HepG2 (cell line): ENCODE data around the gene C16orf90. TPM values are rescaled to one million over a fixed set of nuclear protein-coding genes. Genes with fewer than 3 reads are reported as not detected.

ENCODE experiments used
- ATF4 ChIP-seq, 2 experiments: fragments of 450-650 bp in 1 of 2; sonication (generic) in 1 of 2; formaldehyde crosslinking; IDR thresholded peaks; 2 replicates each; pipeline versions ENCODE4 v1.5.0 to v1.8.0; 2020 to 2022; ENCODE audit warnings: mild to moderate bottlenecking in 1 of 2, missing genetic modification reagents in 1 of 2
- FOXA3 ChIP-seq: IDR thresholded peaks from 2 replicates; pipeline ENCODE4 v1.6.1; 2016; ENCODE audit warnings: missing genetic modification reagents, missing compliant biosample characterization
- GATAD2A ChIP-seq: IDR thresholded peaks from 2 replicates; pipeline ENCODE4 v1.6.1; 2016
- HDAC2 ChIP-seq: sonication (generic); formaldehyde crosslinking; IDR thresholded peaks from 2 replicates; pipeline ENCODE4 v1.4.0; 2020; ENCODE audit warnings: missing genetic modification reagents
- HNF4G ChIP-seq, 2 experiments: sonication (generic) in 1 of 2; formaldehyde crosslinking in 1 of 2; IDR thresholded peaks; 2 replicates each; pipeline versions ENCODE4 v1.4.0 to v1.6.1; 2011 to 2020; ENCODE audit warnings: borderline replicate concordance in 2 of 2, low read depth in 2 of 2, mild to moderate bottlenecking in 2 of 2, low read length in 1 of 2, missing genetic modification reagents in 1 of 2, moderate library complexity in 1 of 2
- IKZF4 ChIP-seq: sonication (generic); formaldehyde crosslinking; IDR thresholded peaks from 2 replicates; pipeline ENCODE4 v1.5.1; 2020; ENCODE audit warnings: borderline replicate concordance, mild to moderate bottlenecking, low read depth, missing genetic modification reagents; ENCODE audit errors: not compliant biosample characterization
- LCORL ChIP-seq, 2 experiments: fragments of 450-650 bp in 1 of 2; sonication (generic) in 1 of 2; formaldehyde crosslinking in 1 of 2; IDR thresholded peaks; 2 replicates each; pipeline versions ENCODE4 v1.5.0 to v1.6.1; 2017 to 2020; ENCODE audit warnings: antibody characterized with exemption in 1 of 2, missing genetic modification reagents in 1 of 2
- SALL1 ChIP-seq: sonication (generic); formaldehyde crosslinking; IDR thresholded peaks from 2 replicates; pipeline ENCODE4 v1.8.0; 2022; ENCODE audit warnings: mild to moderate bottlenecking, missing genetic modification reagents
- SAP130 ChIP-seq: IDR thresholded peaks from 2 replicates; pipeline ENCODE4 v1.6.1; 2016; ENCODE audit warnings: low read depth
- TP53 ChIP-seq: sonication (generic); formaldehyde crosslinking; conservative IDR thresholded peaks from 2 replicates; pipeline ENCODE4 v1.4.0; 2020; ENCODE audit warnings: missing genetic modification reagents
- ZBTB21 ChIP-seq: sonication (generic); formaldehyde crosslinking; IDR thresholded peaks from 2 replicates; pipeline ENCODE4 v1.4.0; 2020; ENCODE audit warnings: missing genetic modification reagents
- ZNF264 ChIP-seq: sonication (generic); formaldehyde crosslinking; IDR thresholded peaks from 2 replicates; pipeline ENCODE4 v1.4.0; 2020; ENCODE audit warnings: missing genetic modification reagents
- ZNF33B ChIP-seq: sonication (generic); formaldehyde crosslinking; IDR thresholded peaks from 2 replicates; pipeline ENCODE4 v1.5.1; 2020; ENCODE audit warnings: mild to moderate bottlenecking, missing genetic modification reagents
- ZNF44 ChIP-seq: sonication (generic); formaldehyde crosslinking; IDR thresholded peaks from 2 replicates; pipeline ENCODE4 v1.5.1; 2020; ENCODE audit warnings: mild to moderate bottlenecking, missing genetic modification reagents
- ZNF484 ChIP-seq: sonication (generic); formaldehyde crosslinking; IDR thresholded peaks from 2 replicates; pipeline ENCODE4 v1.5.1; 2020; ENCODE audit warnings: mild to moderate bottlenecking, low read depth, missing genetic modification reagents, borderline replicate concordance
- polyA plus RNA-seq, 8 experiments: library from polyadenylated mRNA; depleted of rRNA in 3 of 8; stranded (reverse) in 7 of 8; unstranded in 1 of 8; fragments of >200 nt; fragmentation: Illumina TruSeq in 4 of 8; extraction: Trizol in 4 of 8; gene quantifications; 2 replicates each; pipeline versions ENCODE4 v1.2.1 to v1.2.3, GENCODE V29; 2011 to 2016; ENCODE audit warnings: low read depth in 4 of 8, missing spikeins in 1 of 8, mixed read lengths in 1 of 8; ENCODE audit not compliant: insufficient read depth in 1 of 8
- total RNA-seq, 5 experiments: library from RNA; depleted of rRNA; stranded (reverse); fragments of >200 nt; fragmentation: Illumina TruSeq; extraction: Trizol; gene quantifications; 2 replicates each; pipeline ENCODE4 v1.2.3, GENCODE V29; 2016; ENCODE audit warnings: low read depth in 1 of 5
- TF ChIP-seq, protein P1 (sequence below): sonication (generic); formaldehyde crosslinking; IDR thresholded peaks from one replicate; pipeline ENCODE4 v1.5.1; 2020; ENCODE audit warnings: mild to moderate bottlenecking, missing genetic modification reagents; ENCODE audit errors: not compliant biosample characterization
- TF ChIP-seq, protein P2 (sequence below): sonication (generic); formaldehyde crosslinking; IDR thresholded peaks from 2 replicates; pipeline ENCODE4 v1.4.0; 2020; ENCODE audit warnings: mild to moderate bottlenecking, missing genetic modification reagents
- TF ChIP-seq, protein P3 (sequence below): sonication (generic); formaldehyde crosslinking; IDR thresholded peaks from 2 replicates; pipeline ENCODE4 v1.4.0; 2020; ENCODE audit warnings: mild to moderate bottlenecking, missing genetic modification reagents

C16orf90 gene
- total and polyA plus RNA-seq, 2 of the 13 experiments (the other 11 are each of a cell fraction or from before 2014, with no cell fraction given) = not detected

- TF ChIP-seq, protein P1, sequence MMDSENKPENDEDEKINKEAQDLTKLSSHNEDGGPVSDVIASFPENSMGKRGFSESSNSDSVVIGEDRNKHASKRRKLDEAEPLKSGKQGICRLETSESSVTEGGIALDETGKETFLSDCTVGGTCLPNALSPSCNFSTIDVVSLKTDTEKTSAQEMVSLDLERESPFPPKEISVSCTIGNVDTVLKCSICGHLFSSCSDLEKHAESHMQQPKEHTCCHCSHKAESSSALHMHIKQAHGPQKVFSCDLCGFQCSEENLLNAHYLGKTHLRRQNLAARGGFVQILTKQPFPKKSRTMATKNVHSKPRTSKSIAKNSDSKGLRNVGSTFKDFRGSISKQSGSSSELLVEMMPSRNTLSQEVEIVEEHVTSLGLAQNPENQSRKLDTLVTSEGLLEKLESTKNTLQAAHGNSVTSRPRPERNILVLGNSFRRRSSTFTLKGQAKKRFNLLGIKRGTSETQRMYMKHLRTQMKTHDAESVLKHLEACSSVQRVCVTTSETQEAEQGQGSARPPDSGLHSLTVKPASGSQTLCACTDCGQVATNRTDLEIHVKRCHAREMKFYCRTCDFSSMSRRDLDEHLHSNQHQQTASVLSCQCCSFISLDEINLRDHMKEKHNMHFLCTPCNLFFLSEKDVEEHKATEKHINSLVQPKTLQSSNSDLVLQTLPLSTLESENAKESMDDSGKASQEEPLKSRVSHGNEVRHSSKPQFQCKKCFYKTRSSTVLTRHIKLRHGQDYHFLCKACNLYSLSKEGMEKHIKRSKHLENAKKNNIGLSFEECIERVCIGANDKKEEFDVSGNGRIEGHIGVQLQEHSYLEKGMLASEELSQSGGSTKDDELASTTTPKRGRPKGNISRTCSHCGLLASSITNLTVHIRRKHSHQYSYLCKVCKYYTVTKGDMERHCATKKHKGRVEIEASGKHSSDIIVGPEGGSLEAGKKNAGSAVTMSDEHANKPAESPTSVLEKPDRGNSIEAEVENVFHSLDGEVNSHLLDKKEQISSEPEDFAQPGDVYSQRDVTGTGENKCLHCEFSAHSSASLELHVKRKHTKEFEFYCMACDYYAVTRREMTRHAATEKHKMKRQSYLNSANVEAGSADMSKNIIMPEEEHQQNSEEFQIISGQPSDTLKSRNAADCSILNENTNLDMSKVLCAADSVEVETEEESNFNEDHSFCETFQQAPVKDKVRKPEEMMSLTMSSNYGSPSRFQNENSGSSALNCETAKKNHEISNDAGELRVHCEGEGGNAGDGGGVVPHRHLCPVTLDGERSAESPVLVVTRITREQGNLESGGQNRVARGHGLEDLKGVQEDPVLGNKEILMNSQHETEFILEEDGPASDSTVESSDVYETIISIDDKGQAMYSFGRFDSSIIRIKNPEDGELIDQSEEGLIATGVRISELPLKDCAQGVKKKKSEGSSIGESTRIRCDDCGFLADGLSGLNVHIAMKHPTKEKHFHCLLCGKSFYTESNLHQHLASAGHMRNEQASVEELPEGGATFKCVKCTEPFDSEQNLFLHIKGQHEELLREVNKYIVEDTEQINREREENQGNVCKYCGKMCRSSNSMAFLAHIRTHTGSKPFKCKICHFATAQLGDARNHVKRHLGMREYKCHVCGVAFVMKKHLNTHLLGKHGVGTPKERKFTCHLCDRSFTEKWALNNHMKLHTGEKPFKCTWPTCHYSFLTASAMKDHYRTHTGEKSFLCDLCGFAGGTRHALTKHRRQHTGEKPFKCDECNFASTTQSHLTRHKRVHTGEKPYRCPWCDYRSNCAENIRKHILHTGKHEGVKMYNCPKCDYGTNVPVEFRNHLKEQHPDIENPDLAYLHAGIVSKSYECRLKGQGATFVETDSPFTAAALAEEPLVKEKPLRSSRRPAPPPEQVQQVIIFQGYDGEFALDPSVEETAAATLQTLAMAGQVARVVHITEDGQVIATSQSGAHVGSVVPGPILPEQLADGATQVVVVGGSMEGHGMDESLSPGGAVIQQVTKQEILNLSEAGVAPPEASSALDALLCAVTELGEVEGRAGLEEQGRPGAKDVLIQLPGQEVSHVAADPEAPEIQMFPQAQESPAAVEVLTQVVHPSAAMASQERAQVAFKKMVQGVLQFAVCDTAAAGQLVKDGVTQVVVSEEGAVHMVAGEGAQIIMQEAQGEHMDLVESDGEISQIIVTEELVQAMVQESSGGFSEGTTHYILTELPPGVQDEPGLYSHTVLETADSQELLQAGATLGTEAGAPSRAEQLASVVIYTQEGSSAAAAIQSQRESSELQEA (CRISPR knock-in tag) = no peak
- TF ChIP-seq IKZF4 (CRISPR knock-in tag) = no peak
- TF ChIP-seq, protein P2, sequence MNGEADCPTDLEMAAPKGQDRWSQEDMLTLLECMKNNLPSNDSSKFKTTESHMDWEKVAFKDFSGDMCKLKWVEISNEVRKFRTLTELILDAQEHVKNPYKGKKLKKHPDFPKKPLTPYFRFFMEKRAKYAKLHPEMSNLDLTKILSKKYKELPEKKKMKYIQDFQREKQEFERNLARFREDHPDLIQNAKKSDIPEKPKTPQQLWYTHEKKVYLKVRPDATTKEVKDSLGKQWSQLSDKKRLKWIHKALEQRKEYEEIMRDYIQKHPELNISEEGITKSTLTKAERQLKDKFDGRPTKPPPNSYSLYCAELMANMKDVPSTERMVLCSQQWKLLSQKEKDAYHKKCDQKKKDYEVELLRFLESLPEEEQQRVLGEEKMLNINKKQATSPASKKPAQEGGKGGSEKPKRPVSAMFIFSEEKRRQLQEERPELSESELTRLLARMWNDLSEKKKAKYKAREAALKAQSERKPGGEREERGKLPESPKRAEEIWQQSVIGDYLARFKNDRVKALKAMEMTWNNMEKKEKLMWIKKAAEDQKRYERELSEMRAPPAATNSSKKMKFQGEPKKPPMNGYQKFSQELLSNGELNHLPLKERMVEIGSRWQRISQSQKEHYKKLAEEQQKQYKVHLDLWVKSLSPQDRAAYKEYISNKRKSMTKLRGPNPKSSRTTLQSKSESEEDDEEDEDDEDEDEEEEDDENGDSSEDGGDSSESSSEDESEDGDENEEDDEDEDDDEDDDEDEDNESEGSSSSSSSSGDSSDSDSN = no peak
- no peak for TF ChIP-seq LCORL (IDR thresholded peaks at IDR 0.05)
- TF ChIP-seq LCORL (CRISPR knock-in tag; IDR thresholded peaks at IDR 0.05) = no peak
- peak; percentile 71; the same call in 1 of the 2 replicates for TF ChIP-seq ZBTB21 (CRISPR knock-in tag)
- no peak for TF ChIP-seq ZNF484
- no peak for TF ChIP-seq ZNF264 (CRISPR knock-in tag)
- TF ChIP-seq HNF4G (IDR thresholded peaks at IDR 0.05; ENCODE audit: borderline replicate concordance, low read depth, low read length) = no peak
- no peak for TF ChIP-seq HNF4G (CRISPR knock-in tag; IDR thresholded peaks at IDR 0.05; ENCODE audit: borderline replicate concordance, low read depth)
- TF ChIP-seq ZNF44 (CRISPR knock-in tag) = no peak
- TF ChIP-seq SALL1 (CRISPR knock-in tag) = peak; percentile 20; the same call in 1 of the 2 replicates
- TF ChIP-seq TP53 = no peak
- peak in 1 of 2 experiments; percentile 79; a peak in 2 of 4 replicates for TF ChIP-seq ATF4 (CRISPR knock-in tag; IDR thresholded peaks at IDR 0.05)
- TF ChIP-seq SAP130 (CRISPR knock-in tag) = 0 out of 2 replicates have a peak, but pooled peaks have one; percentile 16
- TF ChIP-seq HDAC2 (CRISPR knock-in tag) = no peak
- 0 out of 2 replicates have a peak, but pooled peaks have one; percentile 35 for TF ChIP-seq GATAD2A (CRISPR knock-in tag)
- TF ChIP-seq, protein P3, sequence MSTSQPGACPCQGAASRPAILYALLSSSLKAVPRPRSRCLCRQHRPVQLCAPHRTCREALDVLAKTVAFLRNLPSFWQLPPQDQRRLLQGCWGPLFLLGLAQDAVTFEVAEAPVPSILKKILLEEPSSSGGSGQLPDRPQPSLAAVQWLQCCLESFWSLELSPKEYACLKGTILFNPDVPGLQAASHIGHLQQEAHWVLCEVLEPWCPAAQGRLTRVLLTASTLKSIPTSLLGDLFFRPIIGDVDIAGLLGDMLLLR (CRISPR knock-in tag) = no peak
- no peak for TF ChIP-seq ZNF33B (CRISPR knock-in tag)
- TF ChIP-seq FOXA3 = peak; percentile 44; the same call in 1 of the 2 replicates
Observed at GRCh38 chr16:3523281-3523680, 28.0 kb upstream of the C16orf90 start (continued).
